ENCODE data around the gene STK17B. TPM values are rescaled to one million over a fixed set of nuclear protein-coding genes. Genes with fewer than 3 reads are reported as not detected.

The STK17B gene
- total and polyA plus RNA-seq, 2 experiments from 2014 or later: 5.7 to 13.7 TPM

DNA sequence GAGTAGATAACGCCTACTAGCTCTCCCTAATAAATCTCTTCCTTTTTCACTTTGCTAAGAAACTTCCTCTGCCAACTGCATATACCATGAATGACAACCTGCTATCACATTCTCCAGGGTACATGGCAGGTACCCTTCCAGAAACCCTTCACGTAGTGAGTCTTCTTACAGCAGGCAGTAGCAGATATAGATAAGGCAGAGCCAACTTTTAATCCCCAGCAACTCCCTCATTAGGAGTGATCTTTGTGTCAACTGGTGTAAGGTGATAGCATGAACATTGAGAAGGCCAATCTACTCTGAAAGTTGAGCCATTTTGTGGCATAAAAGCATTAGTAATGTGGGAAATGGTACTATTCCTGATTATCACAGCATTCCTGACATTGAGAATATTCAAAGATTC is 5.7 kb upstream of the STK17B start (continued):
- TF ChIP-seq, protein P1, sequence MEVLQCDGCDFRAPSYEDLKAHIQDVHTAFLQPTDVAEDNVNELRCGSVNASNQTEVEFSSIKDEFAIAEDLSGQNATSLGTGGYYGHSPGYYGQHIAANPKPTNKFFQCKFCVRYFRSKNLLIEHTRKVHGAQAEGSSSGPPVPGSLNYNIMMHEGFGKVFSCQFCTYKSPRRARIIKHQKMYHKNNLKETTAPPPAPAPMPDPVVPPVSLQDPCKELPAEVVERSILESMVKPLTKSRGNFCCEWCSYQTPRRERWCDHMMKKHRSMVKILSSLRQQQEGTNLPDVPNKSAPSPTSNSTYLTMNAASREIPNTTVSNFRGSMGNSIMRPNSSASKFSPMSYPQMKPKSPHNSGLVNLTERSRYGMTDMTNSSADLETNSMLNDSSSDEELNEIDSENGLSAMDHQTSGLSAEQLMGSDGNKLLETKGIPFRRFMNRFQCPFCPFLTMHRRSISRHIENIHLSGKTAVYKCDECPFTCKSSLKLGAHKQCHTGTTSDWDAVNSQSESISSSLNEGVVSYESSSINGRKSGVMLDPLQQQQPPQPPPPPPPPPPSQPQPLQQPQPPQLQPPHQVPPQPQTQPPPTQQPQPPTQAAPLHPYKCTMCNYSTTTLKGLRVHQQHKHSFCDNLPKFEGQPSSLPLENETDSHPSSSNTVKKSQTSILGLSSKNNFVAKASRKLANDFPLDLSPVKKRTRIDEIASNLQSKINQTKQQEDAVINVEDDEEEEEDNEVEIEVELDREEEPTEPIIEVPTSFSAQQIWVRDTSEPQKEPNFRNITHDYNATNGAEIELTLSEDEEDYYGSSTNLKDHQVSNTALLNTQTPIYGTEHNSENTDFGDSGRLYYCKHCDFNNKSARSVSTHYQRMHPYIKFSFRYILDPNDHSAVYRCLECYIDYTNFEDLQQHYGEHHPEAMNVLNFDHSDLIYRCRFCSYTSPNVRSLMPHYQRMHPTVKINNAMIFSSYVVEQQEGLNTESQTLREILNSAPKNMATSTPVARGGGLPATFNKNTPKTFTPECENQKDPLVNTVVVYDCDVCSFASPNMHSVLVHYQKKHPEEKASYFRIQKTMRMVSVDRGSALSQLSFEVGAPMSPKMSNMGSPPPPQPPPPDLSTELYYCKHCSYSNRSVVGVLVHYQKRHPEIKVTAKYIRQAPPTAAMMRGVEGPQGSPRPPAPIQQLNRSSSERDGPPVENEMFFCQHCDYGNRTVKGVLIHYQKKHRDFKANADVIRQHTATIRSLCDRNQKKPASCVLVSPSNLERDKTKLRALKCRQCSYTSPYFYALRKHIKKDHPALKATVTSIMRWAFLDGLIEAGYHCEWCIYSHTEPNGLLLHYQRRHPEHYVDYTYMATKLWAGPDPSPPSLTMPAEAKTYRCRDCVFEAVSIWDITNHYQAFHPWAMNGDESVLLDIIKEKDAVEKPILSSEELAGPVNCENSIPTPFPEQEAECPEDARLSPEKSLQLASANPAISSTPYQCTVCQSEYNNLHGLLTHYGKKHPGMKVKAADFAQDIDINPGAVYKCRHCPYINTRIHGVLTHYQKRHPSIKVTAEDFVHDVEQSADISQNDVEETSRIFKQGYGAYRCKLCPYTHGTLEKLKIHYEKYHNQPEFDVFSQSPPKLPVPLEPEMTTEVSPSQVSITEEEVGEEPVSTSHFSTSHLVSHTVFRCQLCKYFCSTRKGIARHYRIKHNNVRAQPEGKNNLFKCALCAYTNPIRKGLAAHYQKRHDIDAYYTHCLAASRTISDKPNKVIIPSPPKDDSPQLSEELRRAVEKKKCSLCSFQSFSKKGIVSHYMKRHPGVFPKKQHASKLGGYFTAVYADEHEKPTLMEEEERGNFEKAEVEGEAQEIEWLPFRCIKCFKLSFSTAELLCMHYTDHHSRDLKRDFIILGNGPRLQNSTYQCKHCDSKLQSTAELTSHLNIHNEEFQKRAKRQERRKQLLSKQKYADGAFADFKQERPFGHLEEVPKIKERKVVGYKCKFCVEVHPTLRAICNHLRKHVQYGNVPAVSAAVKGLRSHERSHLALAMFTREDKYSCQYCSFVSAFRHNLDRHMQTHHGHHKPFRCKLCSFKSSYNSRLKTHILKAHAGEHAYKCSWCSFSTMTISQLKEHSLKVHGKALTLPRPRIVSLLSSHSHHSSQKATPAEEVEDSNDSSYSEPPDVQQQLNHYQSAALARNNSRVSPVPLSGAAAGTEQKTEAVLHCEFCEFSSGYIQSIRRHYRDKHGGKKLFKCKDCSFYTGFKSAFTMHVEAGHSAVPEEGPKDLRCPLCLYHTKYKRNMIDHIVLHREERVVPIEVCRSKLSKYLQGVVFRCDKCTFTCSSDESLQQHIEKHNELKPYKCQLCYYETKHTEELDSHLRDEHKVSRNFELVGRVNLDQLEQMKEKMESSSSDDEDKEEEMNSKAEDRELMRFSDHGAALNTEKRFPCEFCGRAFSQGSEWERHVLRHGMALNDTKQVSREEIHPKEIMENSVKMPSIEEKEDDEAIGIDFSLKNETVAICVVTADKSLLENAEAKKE (CRISPR knock-in tag; IDR thresholded peaks at IDR 0.05): no peak

DNA sequence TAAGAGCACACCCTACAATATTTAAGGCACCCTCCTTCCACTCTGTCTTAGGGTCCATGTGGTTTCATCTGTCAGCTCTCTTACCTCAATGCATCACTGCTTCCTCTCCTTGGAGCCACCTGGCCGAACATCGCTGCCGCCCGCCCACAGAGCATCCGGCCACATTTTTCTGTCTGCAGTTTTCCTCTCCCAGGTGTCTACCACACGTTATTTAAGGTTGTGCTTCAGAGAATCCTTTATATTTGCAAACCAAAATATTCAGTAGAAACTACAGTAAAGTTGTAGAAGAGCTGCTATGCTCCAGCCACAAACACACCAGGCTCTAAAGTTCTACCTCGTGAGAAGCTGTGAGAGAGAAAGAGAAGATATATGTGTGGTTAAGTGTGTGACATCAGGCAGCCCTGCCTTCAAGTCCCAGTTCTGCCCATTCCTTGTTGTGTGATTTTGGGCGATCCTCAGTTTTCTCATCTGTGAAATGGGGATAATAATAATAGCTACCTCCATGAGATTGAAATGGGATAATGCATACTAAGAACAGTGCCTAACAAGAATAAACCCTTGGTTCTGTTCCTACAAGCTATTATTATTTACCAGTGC is 4.9 kb upstream of the STK17B start:
- Mint-ChIP-seq H3K9me3 (no peaks in the 10 kb centered on the region), H3K36me3 (ENCODE audit: low read depth) (no peaks in the 10 kb centered on the region), H3K4me1 (peaks cover 6% of the 10 kb centered on the region; the same call in 2 of the 3 replicates), H3K27ac (no peak overlapping the region), H3K4me3 (no peak overlapping the region), H3K27me3 (ENCODE audit: insufficient read depth, low read depth, poor library complexity) (no peaks in the 10 kb centered on the region)
- Histone ChIP-seq H2AFZ (peak overlapping the region; percentile 47; the same call in 1 of the 2 replicates), H3K27me3 (ENCODE audit: insufficient read depth) (peaks cover 13% of the 10 kb centered on the region), H4K20me1 (replicated peaks; ENCODE audit: insufficient read depth) (no peaks in the 10 kb centered on the region), H3F3A (replicated peaks; ENCODE audit: low read depth) (no peaks in the 10 kb centered on the region), H3K4me1 (ENCODE audit: insufficient read depth) (peaks cover 7% of the 10 kb centered on the region; the same call in 1 of the 2 replicates), H3K9me2 (ENCODE audit: insufficient read depth) (0 out of 2 replicates have a peak, but pooled peaks cover 5% of the 10 kb centered on the region), H3K4me3 (no peak overlapping the region), H3K79me2 (replicated peaks; ENCODE audit: insufficient read depth) (no peaks in the 10 kb centered on the region), H3K27ac (ENCODE audit: low read depth) (no peak overlapping the region), H3K4me2 (no peak overlapping the region), H3K36me3 (ENCODE audit: insufficient read depth) (no peaks in the 10 kb centered on the region)
- ATAC-seq (no peak), DNase-seq (ENCODE audit: low spot score) (no peak)
- TF ChIP-seq, protein P2, sequence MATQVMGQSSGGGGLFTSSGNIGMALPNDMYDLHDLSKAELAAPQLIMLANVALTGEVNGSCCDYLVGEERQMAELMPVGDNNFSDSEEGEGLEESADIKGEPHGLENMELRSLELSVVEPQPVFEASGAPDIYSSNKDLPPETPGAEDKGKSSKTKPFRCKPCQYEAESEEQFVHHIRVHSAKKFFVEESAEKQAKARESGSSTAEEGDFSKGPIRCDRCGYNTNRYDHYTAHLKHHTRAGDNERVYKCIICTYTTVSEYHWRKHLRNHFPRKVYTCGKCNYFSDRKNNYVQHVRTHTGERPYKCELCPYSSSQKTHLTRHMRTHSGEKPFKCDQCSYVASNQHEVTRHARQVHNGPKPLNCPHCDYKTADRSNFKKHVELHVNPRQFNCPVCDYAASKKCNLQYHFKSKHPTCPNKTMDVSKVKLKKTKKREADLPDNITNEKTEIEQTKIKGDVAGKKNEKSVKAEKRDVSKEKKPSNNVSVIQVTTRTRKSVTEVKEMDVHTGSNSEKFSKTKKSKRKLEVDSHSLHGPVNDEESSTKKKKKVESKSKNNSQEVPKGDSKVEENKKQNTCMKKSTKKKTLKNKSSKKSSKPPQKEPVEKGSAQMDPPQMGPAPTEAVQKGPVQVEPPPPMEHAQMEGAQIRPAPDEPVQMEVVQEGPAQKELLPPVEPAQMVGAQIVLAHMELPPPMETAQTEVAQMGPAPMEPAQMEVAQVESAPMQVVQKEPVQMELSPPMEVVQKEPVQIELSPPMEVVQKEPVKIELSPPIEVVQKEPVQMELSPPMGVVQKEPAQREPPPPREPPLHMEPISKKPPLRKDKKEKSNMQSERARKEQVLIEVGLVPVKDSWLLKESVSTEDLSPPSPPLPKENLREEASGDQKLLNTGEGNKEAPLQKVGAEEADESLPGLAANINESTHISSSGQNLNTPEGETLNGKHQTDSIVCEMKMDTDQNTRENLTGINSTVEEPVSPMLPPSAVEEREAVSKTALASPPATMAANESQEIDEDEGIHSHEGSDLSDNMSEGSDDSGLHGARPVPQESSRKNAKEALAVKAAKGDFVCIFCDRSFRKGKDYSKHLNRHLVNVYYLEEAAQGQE (IDR thresholded peaks at IDR 0.05; ENCODE audit: unreplicated experiment): no peak
- no peak for TF ChIP-seq JUNB (IDR thresholded peaks at IDR 0.05; ENCODE audit: unreplicated experiment)

Data from GM23338 (cell line).